PC-9 (cell line): ENCODE results near the gene CTIF.

Experiments
- CTCF ChIP-seq: fragments of 200-600 bp; sonication (generic); conservative IDR thresholded peaks from 2 replicates; pipeline ENCODE4 v1.6.1; 2017; ENCODE audit warnings: mixed run types, antibody characterized with exemption, mild to moderate bottlenecking, moderate library complexity
- EZH2 ChIP-seq: fragments of 200-600 bp; sonication (generic); IDR thresholded peaks from 2 replicates; pipeline ENCODE4 v1.8.0; 2017; ENCODE audit warnings: antibody characterized with exemption, low read depth

GRCh38 chr18:48541026-48541746 lies 2.4 kb downstream of the CTIF start:
- TF ChIP-seq CTCF (no peak), EZH2 (no peak)
